Muscle layer of duodenum (tissue), 2 donors: Measurements from ENCODE around the gene FKRP.

Source experiments
- H3K27ac ChIP-seq: one replicate; pipeline ENCODE4 v1.7.0; 2013; ENCODE audit warnings: mild to moderate bottlenecking, low read length
- H3K27me3 ChIP-seq: one replicate; pipeline ENCODE4 v1.7.0; 2013; ENCODE audit warnings: low read depth, mild to moderate bottlenecking, control low read depth, low read length
- H3K36me3 ChIP-seq, 2 donors: one replicate each; pipeline ENCODE4 v1.7.0; 2013; ENCODE audit warnings: low read length in 2 of 2, control low read depth in 1 of 2, mild to moderate bottlenecking in 1 of 2; ENCODE audit not compliant: insufficient read depth in 2 of 2, control insufficient read depth in 1 of 2
- H3K4me1 ChIP-seq, 2 donors: one replicate each; pipeline ENCODE4 v1.7.0; 2013; ENCODE audit warnings: low read length in 2 of 2, mild to moderate bottlenecking in 2 of 2, control low read depth in 1 of 2, moderate library complexity in 1 of 2; ENCODE audit not compliant: insufficient read depth in 2 of 2, control insufficient read depth in 1 of 2
- H3K4me3 ChIP-seq, 2 donors: one replicate each; pipeline ENCODE4 v1.7.0; 2013; ENCODE audit warnings: low read length in 2 of 2, low read depth in 1 of 2, mild to moderate bottlenecking in 1 of 2
- H3K9me3 ChIP-seq, 2 donors: one replicate each; pipeline ENCODE4 v1.7.0; 2013; ENCODE audit warnings: low read length in 2 of 2, control low read depth in 1 of 2, mild to moderate bottlenecking in 1 of 2; ENCODE audit not compliant: control insufficient read depth in 1 of 2
- donor health status: healthy.

The FKRP gene

DNA sequence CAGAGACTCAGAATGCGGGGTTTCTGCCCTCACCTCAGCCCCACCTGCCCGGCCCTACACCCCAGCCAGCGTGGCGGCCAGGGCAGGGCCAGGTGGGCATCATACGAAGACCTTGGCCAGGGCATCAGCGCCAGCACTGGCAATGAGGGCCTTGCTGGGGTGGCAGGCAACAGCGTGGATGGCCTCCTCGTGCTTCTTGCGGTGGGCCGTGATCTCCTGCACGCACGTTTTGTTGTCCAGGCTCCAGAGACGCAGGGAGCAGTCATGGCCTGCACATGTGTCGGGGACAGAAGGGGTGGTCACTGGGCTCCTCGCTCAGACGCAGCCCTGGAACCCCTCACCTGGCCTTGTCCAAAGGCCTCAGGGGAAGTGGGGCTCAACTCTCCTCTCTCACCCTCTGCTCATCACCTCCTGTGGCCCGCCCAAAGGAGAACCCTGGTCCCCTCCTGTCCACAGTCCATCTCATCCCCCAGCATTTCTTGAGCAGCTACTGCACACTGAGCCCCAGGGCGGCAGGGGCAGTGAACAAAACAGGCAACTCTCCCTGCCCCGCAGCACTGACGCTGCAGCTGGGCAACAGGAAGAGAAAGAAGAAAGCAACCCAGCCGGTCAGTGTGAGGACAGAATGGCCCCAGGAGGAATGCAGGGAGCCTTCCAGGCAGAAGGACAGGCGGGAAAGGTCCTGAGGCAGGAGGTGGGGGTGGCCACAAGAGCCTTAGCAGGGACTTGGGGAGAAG, 25.2 kb upstream of the FKRP start:
- H3K9me3 ChIP-seq: no peaks in the 10 kb centered on the region
- peaks cover under 1 to 16% of the 10 kb centered on the region in 2 donors for H3K4me1 ChIP-seq
- no peaks in the 10 kb centered on the region for H3K27me3 ChIP-seq
- H3K36me3 ChIP-seq: peaks cover 31 to 56% of the 10 kb centered on the region in 2 donors
- H3K27ac ChIP-seq: no peak overlapping the region
- H3K4me3 ChIP-seq: no peak overlapping the region

DNA sequence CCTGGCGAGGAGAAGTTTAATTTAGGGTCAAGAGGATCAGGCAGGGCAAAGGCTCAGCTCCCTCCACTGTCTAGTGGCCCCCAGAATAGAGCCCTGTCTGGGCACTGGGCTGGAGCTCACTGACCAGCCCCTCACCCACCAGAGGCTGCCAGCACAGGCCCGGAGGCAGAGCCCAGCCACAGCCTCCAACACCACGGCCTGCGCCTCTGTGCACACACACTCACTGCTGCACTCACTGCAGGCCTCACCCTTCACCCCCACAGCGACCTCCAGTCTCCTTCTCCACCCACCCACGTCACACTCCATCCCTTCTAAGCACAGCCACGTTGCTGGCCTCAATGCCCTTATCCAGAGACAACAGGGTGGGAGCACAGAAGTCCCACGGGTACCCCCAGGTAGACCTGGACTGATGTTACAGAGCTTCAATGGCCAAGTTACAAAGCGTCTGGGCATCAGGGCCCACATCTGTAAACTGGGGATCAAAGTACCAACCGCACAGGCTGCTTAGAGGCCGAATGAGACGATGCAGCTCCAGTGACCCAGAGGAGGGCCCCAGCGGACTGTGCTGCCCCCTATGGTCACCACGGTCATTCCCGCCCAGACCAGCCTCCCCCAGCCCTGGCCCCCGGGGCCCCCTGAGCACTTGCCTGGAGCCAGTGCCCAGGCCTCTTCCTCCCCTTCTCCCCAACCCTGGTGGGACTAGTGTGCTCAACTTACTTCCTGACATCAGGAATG, 24.4 kb upstream of the FKRP start:
- peaks cover 37 to 64% of the 10 kb centered on the region in 2 donors for H3K36me3 ChIP-seq

DNA sequence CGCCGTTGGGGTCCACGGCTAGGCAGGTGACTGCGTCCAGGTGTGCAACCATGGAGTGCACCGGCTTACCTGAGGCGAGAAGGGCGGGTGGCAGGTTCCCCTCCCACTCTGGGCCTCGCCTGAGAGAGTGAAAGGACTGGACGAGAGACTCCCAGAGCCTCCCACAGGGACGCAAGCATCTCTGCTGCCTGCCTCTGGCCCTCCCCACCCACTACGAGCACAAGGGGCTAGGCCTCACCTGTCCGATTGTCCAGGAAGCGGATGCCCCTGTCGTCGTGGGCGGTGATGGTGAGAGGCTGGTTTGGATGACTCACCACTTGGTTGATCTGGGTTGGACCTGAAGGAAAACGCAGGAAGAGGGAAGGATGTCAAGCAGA, 23.9 kb upstream of the FKRP start:
- Histone ChIP-seq H3K36me3 (peaks cover 37 to 69% of the 10 kb centered on the region in 2 donors), H3K9me3 (no peaks in the 10 kb centered on the region), H3K4me3 (no peak overlapping the region), H3K27ac (no peak overlapping the region), H3K4me1 (peaks cover 0 to 17% of the 10 kb centered on the region in 2 donors), H3K27me3 (no peaks in the 10 kb centered on the region)

More for the DNA sequence above, 24.4 kb upstream of the FKRP start:
- no peak overlapping the region for H3K27ac ChIP-seq
- no peaks in the 10 kb centered on the region for H3K27me3 ChIP-seq
- H3K9me3 ChIP-seq: no peaks in the 10 kb centered on the region
- H3K4me1 ChIP-seq: peaks cover 0 to 14% of the 10 kb centered on the region in 2 donors
- no peak overlapping the region for H3K4me3 ChIP-seq

DNA sequence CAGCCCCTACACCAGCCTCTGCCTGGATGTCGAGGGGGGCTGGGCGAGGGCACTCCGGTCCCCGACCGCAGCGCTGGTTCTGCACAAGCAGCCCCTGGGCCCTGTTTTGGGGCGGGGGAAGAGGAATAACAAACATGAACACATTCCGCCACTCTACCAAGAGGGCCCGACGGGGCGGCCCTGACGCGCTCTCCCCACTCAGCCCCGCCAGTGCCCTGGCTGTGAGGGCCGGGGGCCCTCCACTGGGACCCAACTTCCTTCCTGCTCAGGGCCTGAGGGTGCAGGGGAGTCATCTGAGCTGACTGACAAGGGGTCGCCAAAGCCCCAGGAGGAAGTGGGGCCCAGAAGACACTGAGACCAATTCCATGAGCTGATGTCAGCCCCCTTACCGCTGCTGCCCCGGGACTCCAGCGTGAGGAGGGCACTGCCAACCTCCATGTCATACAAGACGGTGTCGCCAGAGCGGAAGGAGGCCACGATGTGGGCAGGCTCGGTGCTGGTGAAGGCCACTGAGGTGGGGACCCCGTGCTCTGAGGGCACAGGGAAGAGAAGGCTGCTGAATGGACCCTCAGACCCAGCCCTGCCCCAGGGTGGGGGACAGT, 23.3 kb upstream of the FKRP start:
- peaks cover 37 to 75% of the 10 kb centered on the region in 2 donors for H3K36me3 ChIP-seq

DNA sequence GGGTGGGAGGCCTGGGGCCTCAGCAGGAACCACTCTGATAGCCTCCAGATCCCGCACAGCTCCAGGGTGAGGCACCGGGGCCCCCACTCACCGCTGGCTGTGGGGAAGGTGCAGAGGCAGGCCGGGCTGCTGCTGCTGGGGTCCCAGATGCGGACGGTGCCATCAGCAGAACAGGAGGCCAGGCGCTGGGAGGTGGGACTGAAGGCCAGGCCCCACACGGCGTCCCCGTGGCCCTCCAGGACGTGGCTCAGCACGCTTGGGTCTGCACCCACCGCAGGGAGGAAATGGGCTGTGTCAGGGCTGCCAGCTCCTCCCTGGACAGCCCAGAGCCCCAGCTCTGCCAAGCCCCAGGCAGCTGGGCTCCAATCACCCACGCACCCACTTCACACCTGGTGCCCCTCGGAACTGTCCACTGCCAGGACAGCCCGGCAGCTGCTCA, 22.8 kb upstream of the FKRP start:
- Histone ChIP-seq H3K4me3 (no peak overlapping the region), H3K36me3 (peaks cover 37 to 80% of the 10 kb centered on the region in 2 donors), H3K27ac (no peak overlapping the region), H3K9me3 (no peaks in the 10 kb centered on the region), H3K4me1 (peaks cover 0 to 19% of the 10 kb centered on the region in 2 donors), H3K27me3 (no peaks in the 10 kb centered on the region)

More for the DNA sequence above, 23.3 kb upstream of the FKRP start:
- peaks cover 0 to 21% of the 10 kb centered on the region in 2 donors for H3K4me1 ChIP-seq
- H3K9me3 ChIP-seq: no peaks in the 10 kb centered on the region
- no peak overlapping the region for H3K4me3 ChIP-seq
- no peak overlapping the region for H3K27ac ChIP-seq
- no peaks in the 10 kb centered on the region for H3K27me3 ChIP-seq

DNA sequence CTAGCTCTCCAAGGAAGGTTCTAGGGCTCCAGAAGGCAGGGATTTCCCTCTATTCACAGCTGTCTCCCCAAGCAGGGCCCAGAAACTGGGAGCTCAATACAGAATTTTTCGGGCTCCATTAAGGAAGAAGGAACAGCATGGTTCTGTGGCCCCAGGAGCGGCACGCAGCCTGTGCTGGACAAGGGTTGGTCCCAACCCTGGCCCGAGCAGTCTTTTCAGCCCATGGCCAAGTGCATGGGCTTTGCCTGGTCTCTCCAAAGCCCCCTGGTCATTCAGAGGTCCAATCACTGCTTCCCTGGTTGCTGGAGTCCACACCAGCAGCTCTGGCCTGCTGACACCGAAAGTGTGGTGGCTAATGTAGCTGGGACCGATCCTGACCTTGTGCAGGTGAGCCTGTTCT, 22.4 kb upstream of the FKRP start:
- no peak overlapping the region for H3K4me3 ChIP-seq
- H3K4me1 ChIP-seq: peaks cover 0 to 17% of the 10 kb centered on the region in 2 donors
- no peaks in the 10 kb centered on the region for H3K9me3 ChIP-seq
- peaks cover 37 to 84% of the 10 kb centered on the region in 2 donors for H3K36me3 ChIP-seq
- no peaks in the 10 kb centered on the region for H3K27me3 ChIP-seq
- no peak overlapping the region for H3K27ac ChIP-seq

DNA sequence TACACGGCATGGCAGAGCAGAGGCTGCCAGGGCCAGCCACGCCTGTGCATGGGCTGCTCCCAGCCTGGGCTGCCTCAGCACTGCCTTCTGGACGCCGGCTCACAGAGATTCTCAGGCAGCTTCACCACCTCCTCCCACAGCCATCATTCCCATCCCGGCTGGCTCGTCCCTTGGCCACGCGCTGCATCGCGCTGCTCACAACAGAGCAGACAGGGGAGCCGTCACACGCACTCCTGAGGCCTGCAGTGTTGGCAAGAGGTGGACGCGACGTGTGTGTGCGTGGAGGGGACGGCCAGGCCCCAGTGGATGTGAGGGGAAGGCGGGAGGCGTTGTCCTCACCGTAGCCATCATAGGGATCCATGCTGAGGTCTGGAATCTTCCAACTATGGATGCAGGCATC, 21.4 kb upstream of the FKRP start:
- H3K9me3 ChIP-seq: no peaks in the 10 kb centered on the region
- H3K36me3 ChIP-seq: peaks cover 43 to 92% of the 10 kb centered on the region in 2 donors
- peaks cover 3 to 23% of the 10 kb centered on the region in 2 donors for H3K4me1 ChIP-seq
- H3K27ac ChIP-seq: no peak overlapping the region
- H3K27me3 ChIP-seq: no peaks in the 10 kb centered on the region
- H3K4me3 ChIP-seq: no peak overlapping the region

DNA sequence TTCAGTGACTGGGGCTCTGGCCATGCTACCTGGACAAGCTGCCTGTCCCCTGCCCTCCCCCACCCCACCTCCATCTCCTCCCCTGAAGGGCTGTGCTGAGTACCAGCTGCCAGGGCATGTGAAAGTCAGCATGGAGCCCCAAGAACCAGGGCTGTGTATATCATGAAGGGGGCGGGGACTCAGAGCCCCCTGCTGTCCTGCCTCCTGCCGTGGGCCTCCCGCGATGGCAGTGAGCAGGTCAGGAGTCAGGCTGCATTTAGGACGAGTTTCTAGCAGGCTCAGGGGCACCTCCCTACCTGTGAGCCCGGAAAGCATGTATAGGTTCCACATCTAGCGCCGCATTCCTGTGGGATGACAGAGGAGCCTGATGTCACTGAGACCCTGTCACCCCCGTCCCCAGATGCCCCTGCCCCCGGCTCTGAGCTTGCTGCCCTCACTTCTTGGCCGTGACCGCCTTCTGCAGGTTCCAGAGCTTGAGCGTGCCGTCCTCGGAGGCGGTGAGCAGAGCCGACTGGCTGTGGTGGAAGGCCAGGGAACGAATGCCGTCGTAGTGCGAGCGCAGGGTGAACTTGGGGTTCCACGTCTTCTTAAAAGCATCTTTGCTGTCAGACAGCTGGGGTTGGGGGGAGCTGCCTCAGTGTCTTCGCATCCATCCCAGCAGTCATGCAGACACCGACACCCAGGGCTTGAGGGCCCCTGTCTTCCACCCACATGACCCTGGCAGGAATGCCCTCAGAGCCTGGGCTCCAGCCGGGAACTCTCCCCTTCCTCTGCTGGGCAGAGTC, 20.6 kb upstream of the FKRP start:
- no peak overlapping the region for H3K4me3 ChIP-seq
- peaks cover 49 to 93% of the 10 kb centered on the region in 2 donors for H3K36me3 ChIP-seq

DNA sequence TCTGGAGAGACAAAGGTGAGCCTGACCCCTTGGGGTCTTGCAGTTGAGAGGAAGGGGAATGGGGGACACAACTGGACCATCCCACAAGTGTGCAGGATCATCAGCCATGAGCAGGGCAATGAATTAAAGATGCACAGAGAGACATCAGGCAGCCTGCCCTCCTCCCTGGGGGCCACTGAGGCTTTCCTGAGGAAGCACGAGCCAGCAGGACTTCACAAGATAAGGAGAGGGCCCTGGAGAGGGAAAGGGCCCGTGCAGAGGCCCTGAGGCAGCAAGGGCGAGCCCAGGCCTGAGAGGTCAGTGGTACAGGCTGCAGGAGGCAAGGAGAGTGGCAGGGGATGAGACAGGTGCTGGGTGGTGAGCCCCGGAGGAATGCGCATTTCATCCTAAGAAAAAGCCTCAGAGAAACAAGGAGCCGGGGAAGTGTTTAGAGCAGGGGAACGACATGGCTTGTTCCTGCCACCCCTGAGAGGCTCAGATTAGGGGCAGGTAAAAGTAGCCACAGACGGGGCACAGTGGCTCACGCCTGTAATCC, 19.9 kb upstream of the FKRP start:
- peaks cover 3 to 23% of the 10 kb centered on the region in 2 donors for H3K4me1 ChIP-seq
- H3K36me3 ChIP-seq: peaks cover 44 to 92% of the 10 kb centered on the region in 2 donors
- no peaks in the 10 kb centered on the region for H3K27me3 ChIP-seq
- no peaks in the 10 kb centered on the region for H3K9me3 ChIP-seq
- no peak overlapping the region for H3K27ac ChIP-seq
- H3K4me3 ChIP-seq: no peak overlapping the region

More for the DNA sequence above, 20.6 kb upstream of the FKRP start:
- Histone ChIP-seq H3K9me3 (no peaks in the 10 kb centered on the region), H3K27me3 (no peaks in the 10 kb centered on the region), H3K4me1 (peaks cover 3 to 23% of the 10 kb centered on the region in 2 donors), H3K27ac (no peak overlapping the region)

DNA sequence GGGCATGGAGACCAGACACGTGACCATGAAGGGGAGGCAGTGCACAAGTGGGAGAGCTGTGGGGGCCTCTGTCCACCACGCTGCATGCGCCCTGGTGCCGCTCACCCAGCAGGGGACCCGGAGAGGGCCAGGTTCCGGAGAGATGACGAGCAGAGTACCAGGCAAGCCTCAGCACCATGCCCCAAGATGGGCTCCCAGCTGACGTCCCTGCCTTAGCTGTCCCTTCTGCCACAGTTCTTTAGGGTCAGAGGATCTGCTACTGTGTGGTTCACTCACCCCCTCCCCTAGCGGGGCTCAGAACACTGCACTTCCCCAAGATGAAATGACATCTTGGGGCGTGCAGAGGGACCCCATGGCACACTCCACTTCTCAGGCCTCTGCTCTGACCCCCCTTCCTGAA, 19.3 kb upstream of the FKRP start:
- H3K27ac ChIP-seq: no peak overlapping the region
- peaks cover 3 to 27% of the 10 kb centered on the region in 2 donors for H3K4me1 ChIP-seq
- no peaks in the 10 kb centered on the region for H3K9me3 ChIP-seq
- H3K36me3 ChIP-seq: peaks cover 43 to 94% of the 10 kb centered on the region in 2 donors
- H3K27me3 ChIP-seq: no peaks in the 10 kb centered on the region
- H3K4me3 ChIP-seq: no peak overlapping the region
